ENCODE data around the gene BSDC1.

Gene BSDC1

GRCh38 chr1:32372149-32372756 is 22.0 kb downstream of the BSDC1 start:
- Histone ChIP-seq H3K4me3 (ENCODE audit: low read length) (no peak overlapping the region), H3K4me1 (ENCODE audit: control insufficient read depth, insufficient read depth, low read length) (no peaks in the 10 kb centered on the region), H3K27ac (ENCODE audit: low read length) (no peak overlapping the region), H3K9me3 (ENCODE audit: control insufficient read depth, insufficient read depth, low read length) (no peaks in the 10 kb centered on the region), H3K27me3 (ENCODE audit: control insufficient read depth, insufficient read depth, low read length) (no peaks in the 10 kb centered on the region), H3K36me3 (ENCODE audit: control insufficient read depth, insufficient read depth, low read length) (peaks cover 21% of the 10 kb centered on the region)
- DNase-seq (ENCODE audit: low read depth, low spot score): no peak
- WGBS (ENCODE audit: insufficient coverage, insufficient read length): no CpG with 5 or more reads among the region's 5 CpGs

GRCh38 chr1:32367912-32368635 is 26.2 kb downstream of the BSDC1 start:
- DNase-seq (ENCODE audit: low read depth, low spot score): no peak
- no peaks in the 10 kb centered on the region for H3K4me1 ChIP-seq (ENCODE audit: control insufficient read depth, insufficient read depth, low read length)
- H3K36me3 ChIP-seq (ENCODE audit: control insufficient read depth, insufficient read depth, low read length): peaks cover 19% of the 10 kb centered on the region
- WGBS (ENCODE audit: insufficient coverage, insufficient read length): no CpG with 5 or more reads among the region's 7 CpGs
- no peaks in the 10 kb centered on the region for H3K9me3 ChIP-seq (ENCODE audit: control insufficient read depth, insufficient read depth, low read length)
- no peak overlapping the region for H3K27ac ChIP-seq (ENCODE audit: low read length)
- H3K27me3 ChIP-seq (ENCODE audit: control insufficient read depth, insufficient read depth, low read length): no peaks in the 10 kb centered on the region
- no peak overlapping the region for H3K4me3 ChIP-seq (ENCODE audit: low read length)

- Histone ChIP-seq H3K27me3 (ENCODE audit: control insufficient read depth, insufficient read depth, low read length) (peaks cover 3% of the 10 kb centered on the region; the same call in 1 of the 2 replicates), H3K9me3 (ENCODE audit: control insufficient read depth, insufficient read depth, low read length) (no peaks in the 10 kb centered on the region), H3K27ac (ENCODE audit: low read length) (no peak overlapping the region), H3K4me1 (ENCODE audit: control insufficient read depth, insufficient read depth, low read length) (peaks cover 3% of the 10 kb centered on the region), H3K4me3 (ENCODE audit: low read length) (no peak overlapping the region), H3K36me3 (ENCODE audit: control insufficient read depth, insufficient read depth, low read length) (peaks cover 19% of the 10 kb centered on the region)
- no peak for DNase-seq (ENCODE audit: low read depth, low spot score)
- WGBS (ENCODE audit: insufficient coverage, insufficient read length): no CpG with 5 or more reads among the region's 6 CpGs
These were observed 28.8 kb downstream of the BSDC1 start for GRCh38 chr1:32365445-32365844.

GRCh38 chr1:32364836-32365235 is 29.4 kb downstream of the BSDC1 start:
- H3K4me3 ChIP-seq (ENCODE audit: low read length): no peak overlapping the region
- H3K9me3 ChIP-seq (ENCODE audit: control insufficient read depth, insufficient read depth, low read length): no peaks in the 10 kb centered on the region
- DNase-seq (ENCODE audit: low read depth, low spot score): no peak
- no CpG with 5 or more reads among the region's 5 CpGs for WGBS (ENCODE audit: insufficient coverage, insufficient read length)
- H3K4me1 ChIP-seq (ENCODE audit: control insufficient read depth, insufficient read depth, low read length): peaks cover 3% of the 10 kb centered on the region
- H3K27me3 ChIP-seq (ENCODE audit: control insufficient read depth, insufficient read depth, low read length): peaks cover 3% of the 10 kb centered on the region; the same call in 1 of the 2 replicates
- H3K27ac ChIP-seq (ENCODE audit: low read length): no peak overlapping the region
- H3K36me3 ChIP-seq (ENCODE audit: control insufficient read depth, insufficient read depth, low read length): peaks cover 19% of the 10 kb centered on the region

GRCh38 chr1:32363713-32364112 is 30.5 kb downstream of the BSDC1 start:
- H3K4me1 ChIP-seq (ENCODE audit: control insufficient read depth, insufficient read depth, low read length): peaks cover 3% of the 10 kb centered on the region
- H3K9me3 ChIP-seq (ENCODE audit: control insufficient read depth, insufficient read depth, low read length): no peaks in the 10 kb centered on the region
- H3K36me3 ChIP-seq (ENCODE audit: control insufficient read depth, insufficient read depth, low read length): peaks cover 19% of the 10 kb centered on the region
- peaks cover 3% of the 10 kb centered on the region; the same call in 1 of the 2 replicates for H3K27me3 ChIP-seq (ENCODE audit: control insufficient read depth, insufficient read depth, low read length)
- no peak overlapping the region for H3K4me3 ChIP-seq (ENCODE audit: low read length)
- DNase-seq (ENCODE audit: low read depth, low spot score): no peak
- WGBS (ENCODE audit: insufficient coverage, insufficient read length): no CpG with 5 or more reads among the region's 12 CpGs
- H3K27ac ChIP-seq (ENCODE audit: low read length): no peak overlapping the region

- Histone ChIP-seq H3K27ac (ENCODE audit: low read length) (no peak within 1 kb of the TSS), H3K27me3 (ENCODE audit: control insufficient read depth, insufficient read depth, low read length) (peaks cover 3% of the 10 kb centered on the region; the same call in 1 of the 2 replicates), H3K9me3 (ENCODE audit: control insufficient read depth, insufficient read depth, low read length) (no peaks in the 10 kb centered on the region), H3K36me3 (ENCODE audit: control insufficient read depth, insufficient read depth, low read length) (peaks cover 15% of the 10 kb centered on the region), H3K4me3 (ENCODE audit: low read length) (peak within 1 kb of the TSS; percentile 14; the same call in 1 of the 2 replicates), H3K4me1 (ENCODE audit: control insufficient read depth, insufficient read depth, low read length) (peaks cover 3% of the 10 kb centered on the region)
- no CpG with 5 or more reads among the region's 17 CpGs for WGBS (ENCODE audit: insufficient coverage, insufficient read length)
- no peak for DNase-seq (ENCODE audit: low read depth, low spot score)
These were observed 31.5 kb downstream of the BSDC1 start, which contains the start of the genes FAM229A and TSSK3 for GRCh38 chr1:32362474-32363313. FAM229A (minus strand) TSS chr1:32362485; CDS start chr1:32362091, 394 bp downstream. TSSK3 (plus strand) TSS chr1:32362539; CDS start chr1:32362702, 163 bp downstream.

- Histone ChIP-seq H3K36me3 (ENCODE audit: control insufficient read depth, insufficient read depth, low read length) (peaks cover 11% of the 10 kb centered on the region), H3K9me3 (ENCODE audit: control insufficient read depth, insufficient read depth, low read length) (no peaks in the 10 kb centered on the region), H3K27me3 (ENCODE audit: control insufficient read depth, insufficient read depth, low read length) (peaks cover 3% of the 10 kb centered on the region; the same call in 1 of the 2 replicates), H3K4me1 (ENCODE audit: control insufficient read depth, insufficient read depth, low read length) (peaks cover 3% of the 10 kb centered on the region), H3K4me3 (ENCODE audit: low read length) (peak overlapping the region; percentile 14; the same call in 1 of the 2 replicates), H3K27ac (ENCODE audit: low read length) (no peak overlapping the region)
- no CpG with 5 or more reads among the region's 91 CpGs for WGBS (ENCODE audit: insufficient coverage, insufficient read length)
- DNase-seq (ENCODE audit: low read depth, low spot score): no peak
These were observed 32.4 kb downstream of the BSDC1 start for GRCh38 chr1:32361674-32362473.

- Histone ChIP-seq H3K36me3 (ENCODE audit: control insufficient read depth, insufficient read depth, low read length) (peaks cover 7% of the 10 kb centered on the region), H3K4me3 (ENCODE audit: low read length) (no peak overlapping the region), H3K27me3 (ENCODE audit: control insufficient read depth, insufficient read depth, low read length) (peaks cover 3% of the 10 kb centered on the region; the same call in 1 of the 2 replicates), H3K4me1 (ENCODE audit: control insufficient read depth, insufficient read depth, low read length) (peaks cover 3% of the 10 kb centered on the region), H3K9me3 (ENCODE audit: control insufficient read depth, insufficient read depth, low read length) (no peaks in the 10 kb centered on the region), H3K27ac (ENCODE audit: low read length) (no peak overlapping the region)
- DNase-seq (ENCODE audit: low read depth, low spot score): no peak
- WGBS (ENCODE audit: insufficient coverage, insufficient read length): no CpG with 5 or more reads among the region's 35 CpGs
These were observed 33.0 kb downstream of the BSDC1 start for GRCh38 chr1:32361308-32361673.

GRCh38 chr1:32358435-32358834 is 35.8 kb downstream of the BSDC1 start:
- H3K9me3 ChIP-seq (ENCODE audit: control insufficient read depth, insufficient read depth, low read length): no peaks in the 10 kb centered on the region
- H3K36me3 ChIP-seq (ENCODE audit: control insufficient read depth, insufficient read depth, low read length): no peaks in the 10 kb centered on the region
- H3K4me1 ChIP-seq (ENCODE audit: control insufficient read depth, insufficient read depth, low read length): peaks cover 3% of the 10 kb centered on the region
- no peak overlapping the region for H3K4me3 ChIP-seq (ENCODE audit: low read length)
- H3K27ac ChIP-seq (ENCODE audit: low read length): no peak overlapping the region
- no peak for DNase-seq (ENCODE audit: low read depth, low spot score)
- WGBS (ENCODE audit: insufficient coverage, insufficient read length): no CpG with 5 or more reads among the region's 3 CpGs
- H3K27me3 ChIP-seq (ENCODE audit: control insufficient read depth, insufficient read depth, low read length): peaks cover 3% of the 10 kb centered on the region; the same call in 1 of the 2 replicates
